Liver (tissue), 9 donors: Measurements from ENCODE around the gene DLGAP4. TPM values are rescaled to one million over a fixed set of nuclear protein-coding genes. Genes with fewer than 3 reads are reported as not detected.

Experiments
- DNase-seq: peaks from one replicate; pipeline ENCODE4 v3.0.0-alpha.2; 2017; ENCODE audit warnings: low spot score
- H3K27ac ChIP-seq, 2 donors: one replicate each; pipeline ENCODE4 v1.7.0; 2013; ENCODE audit warnings: inconsistent platforms in 2 of 2, low read length in 2 of 2, control low read depth in 1 of 2, low read depth in 1 of 2, mild to moderate bottlenecking in 1 of 2
- H3K27me3 ChIP-seq, 4 donors: one replicate each; pipeline versions ENCODE4 v1.6.1 to v1.7.0; 2013; ENCODE audit warnings: low read length in 3 of 4, inconsistent platforms in 1 of 4, mild to moderate bottlenecking in 1 of 4, moderate library complexity in 1 of 4; ENCODE audit not compliant: control insufficient read depth in 4 of 4, insufficient read depth in 4 of 4
- H3K36me3 ChIP-seq, 4 donors: one replicate each; pipeline versions ENCODE4 v1.6.1 to v1.7.0; 2013; ENCODE audit warnings: low read length in 3 of 4, mild to moderate bottlenecking in 3 of 4, low read depth in 1 of 4, moderate library complexity in 1 of 4; ENCODE audit not compliant: control insufficient read depth in 4 of 4, insufficient read depth in 3 of 4
- H3K4me1 ChIP-seq, 4 donors: one replicate each; pipeline versions ENCODE4 v1.6.1 to v1.7.0; 2013; ENCODE audit warnings: low read length in 3 of 4, mild to moderate bottlenecking in 3 of 4, moderate library complexity in 1 of 4; ENCODE audit not compliant: control insufficient read depth in 4 of 4, insufficient read depth in 4 of 4
- H3K4me3 ChIP-seq, 3 donors: one replicate each; pipeline versions ENCODE4 v1.6.1 to v1.7.0; 2013; ENCODE audit warnings: low read length in 3 of 3, control low read depth in 1 of 3, low read depth in 1 of 3, mild to moderate bottlenecking in 1 of 3
- H3K9ac ChIP-seq, 2 donors: one replicate each; pipeline ENCODE4 v1.7.0; 2013; ENCODE audit warnings: low read length in 2 of 2, mild to moderate bottlenecking in 2 of 2, moderate library complexity in 2 of 2, control low read depth in 1 of 2, low read depth in 1 of 2
- H3K9me3 ChIP-seq, 4 donors: one replicate each; pipeline versions ENCODE4 v1.6.1 to v1.7.0; 2013; ENCODE audit warnings: low read length in 3 of 4; ENCODE audit not compliant: control insufficient read depth in 4 of 4
- ATF3 ChIP-seq: IDR thresholded peaks from 2 replicates; pipeline ENCODE4 v1.6.1; 2016; ENCODE audit warnings: antibody characterized with exemption
- CTCF ChIP-seq: fragments of 150-350 bp; IDR thresholded peaks from 2 replicates; pipeline ENCODE4 v1.5.1; 2017; ENCODE audit warnings: improper control_type of control experiment, low read depth, low read length; ENCODE audit not compliant: missing input control
- FOXA1 ChIP-seq: IDR thresholded peaks from 2 replicates; pipeline ENCODE4 v1.6.1; 2016; ENCODE audit warnings: antibody characterized with exemption
- FOXA2 ChIP-seq: IDR thresholded peaks from 2 replicates; pipeline ENCODE4 v1.6.1; 2016; ENCODE audit warnings: antibody characterized with exemption
- GABPA ChIP-seq, 2 donors: IDR thresholded peaks in 1 of 2; conservative IDR thresholded peaks in 1 of 2; 2 replicates each; pipeline ENCODE4 v1.6.1; 2016; ENCODE audit warnings: antibody characterized with exemption in 2 of 2, mild to moderate bottlenecking in 1 of 2, moderate library complexity in 1 of 2
- HNF4G ChIP-seq: IDR thresholded peaks from 2 replicates; pipeline ENCODE4 v1.6.1; 2016; ENCODE audit warnings: antibody characterized with exemption
- NR2F2 ChIP-seq: IDR thresholded peaks from 2 replicates; pipeline ENCODE4 v1.6.1; 2016; ENCODE audit warnings: antibody characterized with exemption
- RAD21 ChIP-seq, 2 donors: IDR thresholded peaks; 2 replicates each; pipeline ENCODE4 v1.6.1; 2016; ENCODE audit warnings: antibody characterized with exemption in 2 of 2, mild to moderate bottlenecking in 2 of 2
- SP1 ChIP-seq: IDR thresholded peaks from 2 replicates; pipeline ENCODE4 v1.6.1; 2018; ENCODE audit warnings: antibody characterized with exemption, mild to moderate bottlenecking
- TAF1 ChIP-seq: conservative IDR thresholded peaks from 2 replicates; pipeline ENCODE4 v1.6.1; 2016; ENCODE audit warnings: antibody characterized with exemption, mild to moderate bottlenecking
- YY1 ChIP-seq: IDR thresholded peaks from 2 replicates; pipeline ENCODE4 v1.6.1; 2016; ENCODE audit warnings: antibody characterized with exemption, mild to moderate bottlenecking
- ZBTB33 ChIP-seq: IDR thresholded peaks from 2 replicates; pipeline ENCODE4 v1.6.1; 2016; ENCODE audit warnings: antibody characterized with exemption
- WGBS: extraction: QIAGEN DNeasy Blood & Tissue Kit; methylation state at CpG from one replicate; pipeline ENCODE4 v1.1.7; 2013; 5-methylcytosine and 5-hydroxymethylcytosine counted together
- polyA plus RNA-seq, 2 donors: library from polyadenylated mRNA; stranded (reverse) in 1 of 2; unstranded in 1 of 2; fragments of 200-250 nt in 1 of 2; fragments of >200 nt in 1 of 2; fragmentation: Nextera tagmentation in 1 of 2; extraction: Ambion mirVana in 1 of 2; gene quantifications; one replicate each; pipeline versions ENCODE4 v1.2.1 to v1.2.3, GENCODE V29; 2013 to 2015
- total RNA-seq, 2 donors: library from RNA; depleted of rRNA; stranded (reverse); fragments of >200 nt; gene quantifications; one replicate each; pipeline ENCODE4 v1.2.3, GENCODE V29; 2014
- donor health status: healthy.
- donor health status: healthy.
- donor health status: healthy.
- donor health status: healthy.
- donor health status: healthy.

Gene DLGAP4
- total and polyA plus RNA-seq, 4 donors = 2.9 to 18.7 (median 11.2) TPM

- no peak for TF ChIP-seq NR2F2
- TF ChIP-seq FOXA2 = no peak
- no peak for TF ChIP-seq ATF3
- TF ChIP-seq RAD21 (IDR thresholded peaks at IDR 0.05) = no peak
- TF ChIP-seq TAF1 = no peak
Observed at GRCh38 chr20:36333841-36334240, 27.7 kb downstream of the DLGAP4 start (continued).

GRCh38 chr20:36334281-36335205, 28.4 kb downstream of the DLGAP4 start:
- DNase-seq = no peak
- no peaks in the 10 kb centered on the region for H3K36me3 ChIP-seq
- no peaks in the 10 kb centered on the region for H3K9me3 ChIP-seq
- H3K4me1 ChIP-seq = no peaks in the 10 kb centered on the region
- TF ChIP-seq YY1 = no peak
- no peak for TF ChIP-seq FOXA1
- 56% methylated on average over 20 of the region's 20 CpGs for WGBS
- no peak overlapping the region for H3K4me3 ChIP-seq
- H3K27me3 ChIP-seq = peaks cover 0 to 3% (median 1%) of the 10 kb centered on the region in 4 donors
- H3K27ac ChIP-seq = no peak overlapping the region
- no peak overlapping the region for H3K9ac ChIP-seq

GRCh38 chr20:36335206-36335870, 29.2 kb downstream of the DLGAP4 start:
- Histone ChIP-seq H3K9ac (no peak overlapping the region), H3K27ac (no peak overlapping the region), H3K4me1 (no peaks in the 10 kb centered on the region), H3K9me3 (no peaks in the 10 kb centered on the region), H3K36me3 (no peaks in the 10 kb centered on the region), H3K27me3 (peaks cover 0 to 3% (median 1%) of the 10 kb centered on the region in 4 donors), H3K4me3 (no peak overlapping the region)
- no peak for TF ChIP-seq TAF1
- TF ChIP-seq HNF4G = no peak
- TF ChIP-seq ZBTB33 = no peak
- no peak for TF ChIP-seq FOXA2
- no peak for TF ChIP-seq SP1
- TF ChIP-seq CTCF = no peak
- no peak for TF ChIP-seq GABPA (IDR thresholded peaks at IDR 0.05 in 1 of 2, conservative IDR thresholded peaks at IDR 0.05 in 1 of 2)
- 79% methylated on average over 12 of the region's 12 CpGs for WGBS
- DNase-seq = no peak
